ENCODE data around the gene VPS41. TPM values are rescaled to one million over a fixed set of nuclear protein-coding genes. Genes with fewer than 3 reads are reported as not detected.
"Not testable (repeated sequence)": the region's sequence is repeated elsewhere in the genome, so short reads cannot be mapped to it uniquely, and the experiment has no call there.

VPS41 gene
- total RNA-seq, 1 experiment from 2014 or later, result 98.1 TPM

- Histone ChIP-seq H3K4me1 (ENCODE audit: low read length) (no peaks in the 10 kb centered on the region), H3K4me2 (ENCODE audit: low read depth, low read length, poor library complexity, severe bottlenecking) (no peak overlapping the region), H2AFZ (ENCODE audit: low read length) (no peak overlapping the region)
These were observed 45.2 kb downstream of the VPS41 start for GRCh38 chr7:38863601-38864291.

DNA sequence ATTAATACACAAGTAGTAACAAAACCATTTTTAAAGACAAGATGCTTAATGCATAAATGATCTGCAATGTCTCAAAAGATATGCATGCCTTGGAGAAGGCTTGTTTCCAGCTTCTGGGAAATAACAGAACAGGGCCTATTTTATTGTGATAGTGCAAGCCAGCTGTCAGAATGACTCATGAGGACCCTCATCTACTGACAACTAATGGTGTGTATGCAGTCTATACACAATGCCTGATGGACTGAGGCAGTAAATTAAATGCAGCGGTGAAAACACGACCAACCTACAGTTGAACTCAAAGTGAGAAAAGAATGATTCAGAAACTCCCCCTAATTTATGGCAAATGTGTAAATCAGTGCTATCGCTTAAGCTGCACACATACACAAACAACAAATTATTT is 46.3 kb downstream of the VPS41 start:
- Histone ChIP-seq H3K9me2 (replicated peaks; ENCODE audit: insufficient read depth, low read length) (no peaks in the 10 kb centered on the region), H3K4me2 (ENCODE audit: low read depth, low read length, poor library complexity, severe bottlenecking) (no peak overlapping the region), H3K4me3 (ENCODE audit: low read length) (no peak overlapping the region)

More at GRCh38 chr7:38863601-38864291, 45.2 kb downstream of the VPS41 start:
- Histone ChIP-seq H3K9me3 (ENCODE audit: low read length) (no peaks in the 10 kb centered on the region), H3K9ac (ENCODE audit: low read length) (no peak overlapping the region), H3K4me3 (ENCODE audit: low read length) (no peak overlapping the region), H3K36me3 (ENCODE audit: insufficient read depth, low read length) (no peaks in the 10 kb centered on the region), H3K9me2 (replicated peaks; ENCODE audit: insufficient read depth, low read length) (no peaks in the 10 kb centered on the region), H3K27me3 (ENCODE audit: low read length) (no peaks in the 10 kb centered on the region), H4K20me1 (ENCODE audit: insufficient read depth, low read depth, low read length) (no peaks in the 10 kb centered on the region), H3K79me2 (ENCODE audit: low read length) (no peaks in the 10 kb centered on the region; the same call in 1 of the 2 replicates), H3K27ac (ENCODE audit: low read length) (no peak overlapping the region)
- no peak for DNase-seq

DNA sequence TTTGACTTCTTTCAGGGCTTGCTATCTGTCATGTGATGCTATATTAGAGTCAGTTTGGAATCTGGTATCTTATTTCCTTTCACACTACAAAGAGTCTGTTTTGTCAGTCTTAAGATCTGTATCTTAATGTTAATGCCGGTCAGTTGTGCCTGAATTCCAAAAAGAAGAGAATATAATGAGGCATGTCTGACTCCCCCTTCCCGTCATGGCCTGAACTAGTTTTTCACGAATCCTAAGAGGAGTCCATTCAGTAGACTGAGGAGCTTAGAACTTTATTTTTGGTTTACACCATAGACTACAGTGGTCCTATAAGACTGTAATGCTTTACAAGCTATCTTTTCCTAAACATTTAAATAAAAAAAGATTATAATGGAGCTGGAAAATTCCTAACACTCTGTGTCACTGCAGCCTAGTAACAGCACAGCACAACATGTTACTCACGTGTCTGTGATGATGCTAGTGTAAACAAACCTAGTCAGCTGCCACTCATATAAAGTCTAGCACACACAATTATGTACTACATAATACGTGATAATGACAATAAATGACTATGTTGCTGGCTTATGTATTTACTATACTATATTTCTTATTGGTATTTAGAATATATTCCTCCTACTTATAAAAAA is 50.6 kb downstream of the VPS41 start:
- Histone ChIP-seq H3K4me3 (ENCODE audit: low read length) (no peak overlapping the region), H3K27me3 (ENCODE audit: low read length) (no peaks in the 10 kb centered on the region), H3K36me3 (ENCODE audit: insufficient read depth, low read length) (no peaks in the 10 kb centered on the region), H3K27ac (ENCODE audit: low read length) (no peak overlapping the region), H3K9me2 (replicated peaks; ENCODE audit: insufficient read depth, low read length) (no peaks in the 10 kb centered on the region), H2AFZ (ENCODE audit: low read length) (no peak overlapping the region), H3K9me3 (ENCODE audit: low read length) (no peaks in the 10 kb centered on the region), H3K4me1 (ENCODE audit: low read length) (peaks cover 6% of the 10 kb centered on the region; the same call in 1 of the 2 replicates), H3K79me2 (ENCODE audit: low read length) (no peaks in the 10 kb centered on the region; the same call in 1 of the 2 replicates), H3K9ac (ENCODE audit: low read length) (no peak overlapping the region), H3K4me2 (ENCODE audit: low read depth, low read length, poor library complexity, severe bottlenecking) (no peak overlapping the region), H4K20me1 (ENCODE audit: insufficient read depth, low read depth, low read length) (no peaks in the 10 kb centered on the region)
- DNase-seq, result no peak

More for the DNA sequence above, 46.3 kb downstream of the VPS41 start:
- DNase-seq, result no peak
- no peaks in the 10 kb centered on the region for H3K9me3 ChIP-seq (ENCODE audit: low read length)
- no peak overlapping the region for H2AFZ ChIP-seq (ENCODE audit: low read length)
- no peaks in the 10 kb centered on the region for H3K27me3 ChIP-seq (ENCODE audit: low read length)
- H3K4me1 ChIP-seq (ENCODE audit: low read length), result no peaks in the 10 kb centered on the region
- no peaks in the 10 kb centered on the region; the same call in 1 of the 2 replicates for H3K79me2 ChIP-seq (ENCODE audit: low read length)
- no peaks in the 10 kb centered on the region for H3K36me3 ChIP-seq (ENCODE audit: insufficient read depth, low read length)
- H4K20me1 ChIP-seq (ENCODE audit: insufficient read depth, low read depth, low read length), result no peaks in the 10 kb centered on the region
- H3K9ac ChIP-seq (ENCODE audit: low read length), result no peak overlapping the region
- H3K27ac ChIP-seq (ENCODE audit: low read length), result no peak overlapping the region

DNA sequence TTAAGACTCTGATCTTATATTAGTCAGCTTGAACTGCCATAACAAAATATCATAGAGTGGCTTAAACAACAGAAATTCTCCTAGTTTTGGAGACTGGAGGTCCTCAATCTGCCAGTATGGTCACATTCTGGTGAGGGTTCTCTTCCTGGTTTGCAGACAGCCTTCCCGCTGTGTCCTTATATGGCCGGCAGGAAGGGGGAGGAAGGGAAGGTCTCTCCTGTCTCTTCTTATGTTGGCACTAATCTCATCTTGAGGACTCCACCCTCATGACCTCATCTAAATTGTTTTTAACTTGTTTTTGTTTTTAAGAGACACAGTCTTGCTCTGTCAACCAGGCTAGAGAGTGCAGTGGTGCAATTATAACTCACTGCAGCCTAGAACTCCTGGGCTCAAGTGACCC is 53.1 kb downstream of the VPS41 start:
- H3K9me2 ChIP-seq (replicated peaks; ENCODE audit: insufficient read depth, low read length), result no peaks in the 10 kb centered on the region
- peaks cover 6% of the 10 kb centered on the region; the same call in 1 of the 2 replicates for H3K79me2 ChIP-seq (ENCODE audit: low read length)
- no peak overlapping the region for H2AFZ ChIP-seq (ENCODE audit: low read length)
- H3K9me3 ChIP-seq (ENCODE audit: low read length), result no peaks in the 10 kb centered on the region
- H3K27ac ChIP-seq (ENCODE audit: low read length), result no peak overlapping the region
- no peak for DNase-seq
- no peaks in the 10 kb centered on the region for H3K36me3 ChIP-seq (ENCODE audit: insufficient read depth, low read length)
- peaks cover 6% of the 10 kb centered on the region; the same call in 1 of the 2 replicates for H3K4me1 ChIP-seq (ENCODE audit: low read length)
- no peak overlapping the region for H3K4me3 ChIP-seq (ENCODE audit: low read length)
- no peaks in the 10 kb centered on the region for H3K27me3 ChIP-seq (ENCODE audit: low read length)
- H4K20me1 ChIP-seq (ENCODE audit: insufficient read depth, low read depth, low read length), result no peaks in the 10 kb centered on the region
- no peak overlapping the region for H3K4me2 ChIP-seq (ENCODE audit: low read depth, low read length, poor library complexity, severe bottlenecking)
- no peak overlapping the region for H3K9ac ChIP-seq (ENCODE audit: low read length)

- Histone ChIP-seq H3K9me2 (replicated peaks; ENCODE audit: insufficient read depth, low read length) (no peaks in the 10 kb centered on the region), H4K20me1 (ENCODE audit: insufficient read depth, low read depth, low read length) (no peaks in the 10 kb centered on the region), H3K4me1 (ENCODE audit: low read length) (peaks cover 6% of the 10 kb centered on the region; the same call in 1 of the 2 replicates), H3K27me3 (ENCODE audit: low read length) (no peaks in the 10 kb centered on the region), H3K4me2 (ENCODE audit: low read depth, low read length, poor library complexity, severe bottlenecking) (no peak overlapping the region), H2AFZ (ENCODE audit: low read length) (no peak overlapping the region), H3K9ac (ENCODE audit: low read length) (no peak overlapping the region), H3K79me2 (ENCODE audit: low read length) (peaks cover 7% of the 10 kb centered on the region; the same call in 1 of the 2 replicates), H3K4me3 (ENCODE audit: low read length) (no peak overlapping the region), H3K27ac (ENCODE audit: low read length) (no peak overlapping the region), H3K36me3 (ENCODE audit: insufficient read depth, low read length) (no peaks in the 10 kb centered on the region), H3K9me3 (ENCODE audit: low read length) (no peaks in the 10 kb centered on the region)
- no peak for DNase-seq
These were observed 53.6 kb downstream of the VPS41 start for GRCh38 chr7:38855386-38855785.

DNA sequence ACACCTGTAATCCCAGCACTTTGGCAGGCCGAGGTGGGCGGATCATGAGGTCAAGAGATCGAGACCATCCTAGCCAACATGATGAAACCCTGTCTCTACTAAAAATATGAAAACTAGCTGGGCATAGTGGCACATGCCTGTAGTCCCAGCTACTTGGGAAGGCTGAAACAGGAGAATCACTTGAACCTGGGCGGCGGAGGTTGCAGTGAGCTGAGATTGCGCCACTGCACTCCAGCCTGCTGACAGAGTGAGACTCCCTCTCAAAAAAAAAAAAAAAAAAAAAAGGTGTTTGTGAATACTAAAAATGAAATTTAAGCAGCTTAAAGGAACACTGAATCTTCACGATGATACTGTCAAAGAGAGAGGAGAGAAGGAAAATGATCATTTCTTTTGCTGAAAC is 54.0 kb downstream of the VPS41 start:
- not testable (repeated sequence) for H3K9me2 ChIP-seq (replicated peaks; ENCODE audit: insufficient read depth, low read length); H3K36me3 ChIP-seq (ENCODE audit: insufficient read depth, low read length); H3K9ac ChIP-seq (ENCODE audit: low read length); H3K27me3 ChIP-seq (ENCODE audit: low read length); DNase-seq; H4K20me1 ChIP-seq (ENCODE audit: insufficient read depth, low read depth, low read length); H2AFZ ChIP-seq (ENCODE audit: low read length); H3K4me2 ChIP-seq (ENCODE audit: low read depth, low read length, poor library complexity, severe bottlenecking); H3K9me3 ChIP-seq (ENCODE audit: low read length); H3K4me1 ChIP-seq (ENCODE audit: low read length); H3K4me3 ChIP-seq (ENCODE audit: low read length); H3K79me2 ChIP-seq (ENCODE audit: low read length); H3K27ac ChIP-seq (ENCODE audit: low read length)

- H3K36me3 ChIP-seq (ENCODE audit: insufficient read depth, low read length), result no peaks in the 10 kb centered on the region
- H3K9ac ChIP-seq (ENCODE audit: low read length), result no peak overlapping the region
- no peaks in the 10 kb centered on the region for H3K9me3 ChIP-seq (ENCODE audit: low read length)
- no peak overlapping the region for H3K4me2 ChIP-seq (ENCODE audit: low read depth, low read length, poor library complexity, severe bottlenecking)
- no peaks in the 10 kb centered on the region for H3K9me2 ChIP-seq (replicated peaks; ENCODE audit: insufficient read depth, low read length)
- no peak overlapping the region for H2AFZ ChIP-seq (ENCODE audit: low read length)
- no peak overlapping the region for H3K27ac ChIP-seq (ENCODE audit: low read length)
- no peak overlapping the region for H3K4me3 ChIP-seq (ENCODE audit: low read length)
- H3K79me2 ChIP-seq (ENCODE audit: low read length), result peaks cover 7% of the 10 kb centered on the region; the same call in 1 of the 2 replicates
- H4K20me1 ChIP-seq (ENCODE audit: insufficient read depth, low read depth, low read length), result peaks cover 2% of the 10 kb centered on the region; the same call in 1 of the 2 replicates
- H3K27me3 ChIP-seq (ENCODE audit: low read length), result no peaks in the 10 kb centered on the region
- peaks cover 6% of the 10 kb centered on the region; the same call in 1 of the 2 replicates for H3K4me1 ChIP-seq (ENCODE audit: low read length)
- DNase-seq, result no peak
These were observed 57.7 kb downstream of the VPS41 start for GRCh38 chr7:38851321-38851720.

DNA sequence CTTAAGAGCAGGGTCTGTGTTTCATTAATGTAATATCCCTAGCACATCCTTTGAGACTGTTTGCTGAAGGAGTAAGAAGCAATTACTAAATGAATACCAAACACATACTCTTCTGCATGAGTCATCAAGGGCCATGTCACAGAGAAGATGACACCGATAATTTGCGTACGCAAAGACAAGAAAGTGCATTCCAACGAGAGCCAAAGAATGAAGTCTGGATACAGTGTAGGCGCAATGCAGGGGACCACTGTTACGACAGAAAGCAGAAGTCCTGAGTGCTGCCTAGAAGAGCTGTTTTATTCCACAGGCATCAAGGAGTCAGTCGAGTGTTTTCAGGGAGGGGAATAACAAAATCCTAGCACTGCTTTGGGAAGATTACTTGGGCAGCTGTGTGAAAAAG is 62.7 kb downstream of the VPS41 start:
- Histone ChIP-seq H3K27ac (ENCODE audit: low read length) (no peak overlapping the region), H3K9me2 (replicated peaks; ENCODE audit: insufficient read depth, low read length) (no peaks in the 10 kb centered on the region), H3K4me2 (ENCODE audit: low read depth, low read length, poor library complexity, severe bottlenecking) (no peak overlapping the region), H3K4me3 (ENCODE audit: low read length) (no peak overlapping the region), H3K4me1 (ENCODE audit: low read length) (no peaks in the 10 kb centered on the region), H4K20me1 (ENCODE audit: insufficient read depth, low read depth, low read length) (peaks cover 12% of the 10 kb centered on the region; the same call in 1 of the 2 replicates), H3K9ac (ENCODE audit: low read length) (no peak overlapping the region), H2AFZ (ENCODE audit: low read length) (no peak overlapping the region), H3K79me2 (ENCODE audit: low read length) (peaks cover 10% of the 10 kb centered on the region; the same call in 1 of the 2 replicates), H3K9me3 (ENCODE audit: low read length) (no peaks in the 10 kb centered on the region), H3K27me3 (ENCODE audit: low read length) (no peaks in the 10 kb centered on the region), H3K36me3 (ENCODE audit: insufficient read depth, low read length) (no peaks in the 10 kb centered on the region)
- no peak for DNase-seq
